Measurements from ENCODE around the gene CYP3A5.

DNA sequence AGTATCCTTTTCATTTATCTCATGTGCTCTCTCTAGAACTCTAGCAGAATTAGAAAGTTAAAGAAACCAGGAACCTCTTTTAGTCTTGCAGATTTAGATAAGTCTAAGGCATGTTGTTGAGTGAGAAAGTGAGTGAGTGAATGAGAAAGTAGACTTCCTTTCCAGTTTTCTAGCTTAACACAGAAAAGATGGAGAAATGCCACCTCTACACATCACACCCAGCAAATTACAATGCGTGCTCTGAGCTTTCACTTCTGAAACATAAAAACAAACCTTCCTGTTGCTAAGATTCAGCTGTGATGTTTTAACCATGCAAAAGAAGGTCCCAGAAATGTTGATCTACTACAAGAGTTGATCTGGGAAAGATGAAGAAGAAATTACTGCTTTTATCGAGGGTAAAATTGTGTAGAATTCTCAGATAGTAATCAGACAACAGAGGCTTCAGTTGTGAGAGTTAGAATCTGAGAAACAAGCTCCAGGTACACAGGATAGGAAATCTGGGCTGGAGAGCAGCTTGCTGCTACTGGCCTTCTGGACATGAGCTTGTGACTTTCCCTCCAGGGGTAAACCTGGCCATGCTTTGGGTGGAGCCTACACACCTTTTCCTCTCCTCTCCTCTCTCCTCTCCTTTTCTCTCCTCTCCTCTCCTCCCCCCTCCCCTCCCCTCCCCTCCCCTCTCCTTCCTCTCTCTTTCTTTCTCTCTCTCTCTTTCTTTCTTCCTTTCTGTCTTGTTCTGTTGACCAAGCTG lies 4.6 kb downstream of the CYP3A5 start:
- TF ChIP-seq, protein P1, sequence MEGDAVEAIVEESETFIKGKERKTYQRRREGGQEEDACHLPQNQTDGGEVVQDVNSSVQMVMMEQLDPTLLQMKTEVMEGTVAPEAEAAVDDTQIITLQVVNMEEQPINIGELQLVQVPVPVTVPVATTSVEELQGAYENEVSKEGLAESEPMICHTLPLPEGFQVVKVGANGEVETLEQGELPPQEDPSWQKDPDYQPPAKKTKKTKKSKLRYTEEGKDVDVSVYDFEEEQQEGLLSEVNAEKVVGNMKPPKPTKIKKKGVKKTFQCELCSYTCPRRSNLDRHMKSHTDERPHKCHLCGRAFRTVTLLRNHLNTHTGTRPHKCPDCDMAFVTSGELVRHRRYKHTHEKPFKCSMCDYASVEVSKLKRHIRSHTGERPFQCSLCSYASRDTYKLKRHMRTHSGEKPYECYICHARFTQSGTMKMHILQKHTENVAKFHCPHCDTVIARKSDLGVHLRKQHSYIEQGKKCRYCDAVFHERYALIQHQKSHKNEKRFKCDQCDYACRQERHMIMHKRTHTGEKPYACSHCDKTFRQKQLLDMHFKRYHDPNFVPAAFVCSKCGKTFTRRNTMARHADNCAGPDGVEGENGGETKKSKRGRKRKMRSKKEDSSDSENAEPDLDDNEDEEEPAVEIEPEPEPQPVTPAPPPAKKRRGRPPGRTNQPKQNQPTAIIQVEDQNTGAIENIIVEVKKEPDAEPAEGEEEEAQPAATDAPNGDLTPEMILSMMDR (IDR thresholded peaks at IDR 0.05) = no peak
- TF ChIP-seq POLR2A (IDR thresholded peaks at IDR 0.05) = no peak
